Activated CD4-positive, alpha-beta T cell treated with anti-CD3 and anti-CD28 coated beads for 1 hour (primary cell): ENCODE data around the gene LAMTOR1.
"Not testable (repeated sequence)": the region's sequence is repeated elsewhere in the genome, so short reads cannot be mapped to it uniquely, and the experiment has no call there.

Experiments used
- DNase-seq: peaks from one replicate; pipeline ENCODE4 v3.0.0-alpha.2; 2020

Gene LAMTOR1

DNA sequence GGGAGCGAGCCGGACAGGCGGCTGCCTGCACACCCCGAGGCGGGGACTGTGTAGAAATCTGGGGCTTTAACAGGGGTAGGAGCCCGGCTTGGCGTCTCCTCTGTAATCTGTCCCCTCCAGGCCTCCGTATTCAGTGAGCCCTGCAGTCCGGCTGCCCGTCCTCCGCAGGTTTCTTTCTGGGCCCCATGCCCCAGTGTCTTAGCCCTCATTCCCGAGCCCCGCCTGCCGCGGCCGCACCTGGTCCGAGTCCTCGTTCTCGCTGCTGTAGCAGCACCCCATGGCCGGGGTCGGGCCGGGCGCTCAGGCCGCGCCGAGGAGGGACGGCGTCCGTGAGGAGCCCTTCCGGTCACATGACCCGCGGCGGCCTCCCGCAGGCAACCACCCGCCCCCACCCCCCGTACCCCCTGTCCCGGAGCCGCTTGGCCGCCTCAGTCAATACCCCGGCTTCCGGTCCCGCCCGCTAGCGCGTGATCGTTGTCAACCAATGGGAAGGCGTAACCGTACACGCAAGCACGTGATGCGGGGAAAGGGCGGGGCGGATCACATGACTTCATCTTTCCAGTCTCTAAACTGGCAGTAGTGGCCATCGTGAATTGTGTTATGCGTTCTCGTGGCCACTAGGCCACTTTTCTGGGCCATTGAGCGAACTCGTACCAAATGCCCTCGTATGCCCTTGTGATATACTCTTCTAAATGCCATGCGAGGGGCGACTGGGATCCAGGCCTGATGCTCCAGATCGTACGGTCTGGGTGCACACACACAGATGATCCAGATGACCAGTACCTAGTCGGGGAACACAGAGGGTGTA lies at the start of gene LAMTOR1:
TSS of gene LAMTOR1 (minus strand) at position 352 of the 808 bp plus-strand sequence. CDS start at position 279, 73 bp downstream.
- peak; percentile 96 for DNase-seq

DNA sequence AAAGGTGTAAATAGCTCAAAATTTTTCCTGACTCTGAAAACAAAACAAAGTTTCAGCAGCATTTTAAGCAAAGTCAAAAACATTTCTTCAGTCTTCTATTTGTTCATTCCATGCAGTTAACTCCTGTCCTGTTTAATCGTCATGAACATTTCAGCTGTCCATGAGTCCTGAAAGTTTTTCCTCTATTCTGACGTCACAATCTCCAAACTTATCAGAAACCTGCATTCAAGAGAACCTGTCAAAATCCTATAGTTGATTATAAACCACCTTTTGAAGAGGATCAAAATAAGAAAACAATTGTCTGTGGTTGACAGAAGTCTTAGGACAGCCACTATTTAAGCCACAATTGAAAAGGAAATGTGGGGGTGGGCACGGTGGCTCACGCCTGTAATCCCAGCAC lies 47.8 kb upstream of the LAMTOR1 start:
- no peak for DNase-seq

DNA sequence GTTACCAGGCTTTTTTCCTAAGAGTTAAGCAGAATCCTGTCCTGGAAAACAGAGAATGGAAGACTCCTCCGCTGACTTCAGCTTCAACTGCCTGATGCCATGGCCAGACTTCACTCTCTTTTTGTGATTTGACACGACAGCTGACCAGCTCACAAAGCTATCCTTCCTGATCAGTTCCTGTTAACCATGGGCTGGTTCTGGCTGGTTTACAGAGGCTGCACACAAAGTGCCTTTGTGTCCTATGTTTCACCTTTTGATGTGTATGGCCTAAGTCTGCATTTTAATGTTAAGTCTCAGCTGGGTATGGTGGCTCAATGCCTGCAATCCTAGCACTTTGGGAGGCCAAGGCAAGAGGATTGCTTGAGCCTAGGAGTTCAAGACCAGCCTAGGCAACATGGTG lies 43.5 kb upstream of the LAMTOR1 start:
- DNase-seq: no peak

DNA sequence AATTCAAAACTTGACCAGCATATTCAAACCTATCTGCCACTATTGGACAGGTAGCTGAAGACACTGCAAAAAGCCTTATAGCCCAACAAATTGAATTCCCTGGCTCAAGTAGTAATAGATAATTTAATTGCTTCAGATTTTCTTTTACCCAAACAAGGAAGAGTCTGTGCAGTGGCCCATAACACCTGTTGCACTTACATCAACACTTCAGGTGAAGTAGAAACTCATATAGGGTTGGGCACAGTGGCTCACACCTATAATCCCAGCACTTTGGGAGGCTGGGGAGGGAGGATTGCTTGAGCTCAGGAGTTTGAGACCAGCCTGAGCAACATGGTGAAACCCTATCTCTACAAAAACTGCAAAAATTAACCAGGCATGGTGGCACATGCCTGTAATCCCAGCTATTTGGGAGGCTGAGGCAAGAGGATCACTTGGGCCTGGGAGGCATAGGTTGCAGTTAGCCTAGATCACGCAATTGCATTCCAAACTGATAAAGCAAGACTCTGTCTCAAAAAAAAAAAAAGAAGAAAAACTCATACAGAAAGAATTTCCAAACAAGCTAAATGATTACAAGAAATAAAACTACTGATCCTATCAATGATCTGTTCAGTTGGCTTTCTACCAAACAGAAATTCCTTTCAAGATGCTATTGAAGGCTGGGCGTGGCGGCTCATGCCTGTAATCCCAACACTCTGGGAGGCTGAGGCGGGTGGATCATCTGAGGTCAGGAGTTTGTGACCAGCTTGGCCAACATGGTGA lies 41.9 kb upstream of the LAMTOR1 start:
- DNase-seq: no peak

DNA sequence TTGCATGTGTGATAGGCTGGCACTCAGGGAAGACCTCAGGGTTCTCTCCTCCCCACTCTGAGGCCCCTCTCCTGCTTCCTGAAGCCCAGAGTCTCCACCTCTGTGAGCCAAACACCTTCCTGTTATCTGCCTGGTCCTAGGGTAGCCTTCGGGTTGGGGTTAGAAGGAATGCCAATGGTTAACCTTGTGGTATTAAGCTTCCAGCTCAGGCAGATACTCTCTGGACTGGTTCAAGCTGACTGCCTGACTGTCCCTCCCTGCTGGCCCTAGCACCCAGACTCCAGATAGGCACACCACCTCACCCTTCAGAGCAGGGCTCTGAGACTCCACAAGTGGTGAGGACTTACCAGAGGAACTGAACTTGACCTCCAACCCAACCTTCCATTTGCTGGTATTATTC lies 39.4 kb upstream of the LAMTOR1 start:
- not testable (repeated sequence) for DNase-seq

DNA sequence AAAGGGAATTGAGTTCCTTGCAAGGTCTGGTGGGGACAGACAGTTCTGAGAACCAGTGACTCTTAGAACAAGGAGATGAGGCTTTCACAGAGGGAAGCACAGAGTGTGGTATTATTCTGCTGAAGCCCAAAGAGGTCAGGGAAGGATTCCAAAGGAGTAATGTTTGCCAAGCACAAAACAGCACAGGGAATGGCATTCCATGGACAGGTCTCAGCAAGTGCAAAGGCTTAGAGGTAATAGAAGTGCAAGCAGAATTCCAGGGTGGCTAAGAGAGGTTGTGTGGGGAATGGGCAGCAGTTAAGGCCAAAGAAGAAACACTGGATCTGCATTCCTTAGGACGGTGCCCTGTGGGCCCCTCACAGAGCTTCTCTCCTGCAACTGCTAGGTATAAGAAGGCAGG lies 39.0 kb upstream of the LAMTOR1 start:
- DNase-seq: not testable (repeated sequence)

DNA sequence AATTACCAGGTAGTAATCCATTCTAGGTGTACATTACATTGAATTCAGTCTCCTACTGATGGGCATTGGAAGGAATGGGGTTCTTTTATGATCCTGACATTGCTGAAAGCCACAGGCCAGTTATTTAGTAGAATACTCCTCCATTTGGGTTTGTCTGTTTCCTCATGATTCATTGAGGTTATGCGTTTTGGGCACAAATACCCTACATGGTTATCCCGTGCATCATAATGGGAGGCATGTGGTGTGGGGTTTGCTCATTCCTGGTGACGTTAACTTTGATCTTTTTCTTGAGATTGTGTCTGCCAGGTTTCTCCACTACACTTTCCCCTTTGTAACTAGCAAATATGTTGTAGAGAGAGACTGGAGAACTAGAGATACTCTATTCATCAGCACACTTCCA lies 38.0 kb upstream of the LAMTOR1 start:
- DNase-seq: no peak

DNA sequence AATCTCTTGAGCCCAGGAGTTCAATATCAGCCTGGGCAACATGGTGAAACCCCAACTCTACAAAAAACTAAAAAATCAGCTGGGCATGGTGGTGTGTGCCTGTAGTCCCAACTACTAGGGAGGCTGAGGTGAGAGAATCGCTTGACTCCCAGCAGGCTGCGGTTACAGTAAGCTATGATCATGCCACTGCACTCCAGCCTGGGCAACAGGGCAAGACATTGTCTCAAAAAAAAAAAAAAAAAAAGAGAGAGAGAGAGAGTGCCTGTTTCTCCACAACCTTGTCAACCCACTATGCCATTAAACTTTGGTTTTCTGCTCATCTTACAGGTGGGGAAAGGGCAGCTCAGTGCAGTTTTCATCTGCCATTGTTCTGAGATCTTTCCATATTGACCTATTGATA lies 37.6 kb upstream of the LAMTOR1 start:
- no peak for DNase-seq

DNA sequence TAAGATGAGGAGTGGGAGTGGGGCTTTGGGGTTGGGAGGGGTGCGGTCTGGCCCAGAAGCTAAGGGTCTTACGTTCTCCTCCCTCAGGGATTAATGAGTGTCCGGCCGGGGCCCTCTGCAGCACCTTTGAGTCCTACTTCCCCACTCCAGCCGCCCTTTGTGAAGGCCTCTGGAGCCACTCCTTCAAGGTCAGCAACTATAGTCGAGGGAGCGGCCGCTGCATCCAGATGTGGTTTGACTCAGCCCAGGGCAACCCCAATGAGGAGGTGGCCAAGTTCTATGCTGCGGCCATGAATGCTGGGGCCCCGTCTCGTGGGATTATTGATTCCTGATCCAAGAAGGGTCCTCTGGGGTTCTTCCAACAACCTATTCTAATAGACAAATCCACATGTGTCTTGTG lies 36.4 kb upstream of the LAMTOR1 start:
- no peak for DNase-seq

DNA sequence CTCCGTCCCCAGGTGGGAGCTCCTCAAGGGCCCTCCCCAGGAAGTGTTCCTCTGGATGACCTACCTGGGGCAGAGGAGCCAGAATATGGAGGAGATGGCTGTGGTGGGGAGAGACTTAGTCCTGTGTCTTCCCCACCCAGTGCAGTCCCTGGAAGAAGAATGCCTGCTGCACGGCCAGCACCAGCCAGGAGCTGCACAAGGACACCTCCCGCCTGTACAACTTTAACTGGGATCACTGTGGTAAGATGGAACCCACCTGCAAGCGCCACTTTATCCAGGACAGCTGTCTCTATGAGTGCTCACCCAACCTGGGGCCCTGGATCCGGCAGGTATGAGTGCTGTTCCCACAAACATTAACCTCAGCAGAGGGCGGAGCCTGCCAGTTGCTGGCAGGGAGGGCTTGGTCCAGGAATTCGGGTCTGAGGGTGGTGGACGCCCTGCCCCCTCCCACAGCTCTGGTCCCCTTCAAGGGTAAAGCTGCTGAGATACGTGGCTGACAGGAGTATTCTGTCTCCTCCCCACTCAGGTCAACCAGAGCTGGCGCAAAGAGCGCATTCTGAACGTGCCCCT lies 35.8 kb upstream of the LAMTOR1 start:
- DNase-seq: no peak

DNA sequence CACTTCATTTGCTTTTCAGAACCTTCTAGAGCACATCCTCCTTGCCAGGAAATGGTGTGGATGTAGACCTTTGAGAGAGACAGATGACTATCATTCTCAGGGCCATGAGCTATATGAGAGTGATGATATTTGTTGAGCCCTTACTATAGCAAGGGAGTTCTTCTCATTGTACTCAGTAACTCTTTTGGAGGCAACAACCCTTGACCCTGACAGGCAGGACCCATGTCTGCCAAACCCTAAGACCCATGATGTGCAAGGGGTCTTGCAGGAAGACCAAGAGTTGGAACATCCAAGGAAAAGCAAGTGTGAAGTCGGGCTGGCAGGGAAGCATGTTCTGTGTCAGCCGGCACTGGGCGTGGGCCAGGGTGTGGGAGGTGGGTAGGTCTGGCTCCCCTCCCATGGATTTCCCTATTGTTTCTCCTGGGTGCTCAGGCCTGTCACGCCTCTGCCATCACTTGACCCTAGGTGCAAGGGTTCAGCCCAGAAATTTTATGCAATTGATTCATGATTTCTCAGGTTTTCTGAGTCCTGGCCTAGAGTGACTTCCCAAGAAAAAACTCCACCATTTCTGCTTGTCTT lies 33.7 kb upstream of the LAMTOR1 start:
- DNase-seq: no peak

DNA sequence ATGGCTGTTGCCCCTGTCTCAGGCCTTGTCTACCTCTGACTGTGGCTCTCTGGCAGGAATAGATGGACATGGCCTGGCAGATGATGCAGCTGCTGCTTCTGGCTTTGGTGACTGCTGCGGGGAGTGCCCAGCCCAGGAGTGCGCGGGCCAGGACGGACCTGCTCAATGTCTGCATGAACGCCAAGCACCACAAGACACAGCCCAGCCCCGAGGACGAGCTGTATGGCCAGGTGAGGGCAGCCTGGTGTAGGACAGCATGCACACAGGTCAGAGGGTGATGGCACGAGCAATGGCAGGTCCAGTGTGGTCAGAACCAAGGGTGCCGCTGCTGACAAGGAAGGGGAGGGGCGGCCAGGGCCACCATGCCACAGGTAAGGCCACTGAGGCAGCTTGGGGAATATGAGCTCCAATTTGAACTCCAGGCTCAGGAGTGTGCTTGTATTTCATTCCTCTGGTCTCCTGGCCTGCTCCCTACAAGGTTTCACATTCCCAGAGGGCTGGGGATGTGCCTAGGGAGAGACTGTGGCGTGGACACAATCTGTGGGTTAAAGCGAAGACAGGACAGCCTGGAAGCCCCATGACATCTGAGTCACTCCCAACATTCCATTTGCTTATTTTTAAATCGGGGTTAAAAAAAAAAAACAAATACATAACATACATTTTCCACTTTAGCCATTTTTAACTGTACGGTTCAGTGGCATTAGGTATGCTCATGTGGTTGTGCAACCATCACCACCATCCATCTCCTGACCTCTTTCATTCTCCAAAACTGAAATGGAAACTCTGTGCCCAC lies 33.0 kb upstream of the LAMTOR1 start:
- DNase-seq: no peak

DNA sequence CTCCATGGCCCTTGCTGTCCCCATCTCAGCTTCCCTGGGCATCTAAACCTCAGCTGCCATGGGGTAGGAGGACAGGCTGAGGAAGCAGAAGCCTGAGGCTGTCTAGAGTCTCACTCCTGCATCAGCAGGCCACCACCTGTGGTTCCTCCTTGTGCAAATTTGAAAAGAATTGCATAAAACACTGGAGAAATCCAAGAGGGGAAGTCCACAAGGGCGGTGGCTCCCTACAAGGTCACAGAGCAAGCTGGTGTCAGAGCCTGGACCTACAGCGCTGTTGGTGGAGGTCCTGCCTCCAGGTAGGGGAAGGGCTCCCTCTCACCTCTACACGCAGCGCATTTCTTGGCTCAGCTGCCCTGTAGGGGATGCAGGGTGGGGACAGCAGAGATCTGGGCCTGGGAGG lies 32.4 kb upstream of the LAMTOR1 start, which contains the start of gene FOLR3:
TSS of gene FOLR3 (plus strand) at position 253 of the 400 bp plus-strand sequence. CDS start 228 bp downstream, outside the sequence.
- not testable (repeated sequence) for DNase-seq

DNA sequence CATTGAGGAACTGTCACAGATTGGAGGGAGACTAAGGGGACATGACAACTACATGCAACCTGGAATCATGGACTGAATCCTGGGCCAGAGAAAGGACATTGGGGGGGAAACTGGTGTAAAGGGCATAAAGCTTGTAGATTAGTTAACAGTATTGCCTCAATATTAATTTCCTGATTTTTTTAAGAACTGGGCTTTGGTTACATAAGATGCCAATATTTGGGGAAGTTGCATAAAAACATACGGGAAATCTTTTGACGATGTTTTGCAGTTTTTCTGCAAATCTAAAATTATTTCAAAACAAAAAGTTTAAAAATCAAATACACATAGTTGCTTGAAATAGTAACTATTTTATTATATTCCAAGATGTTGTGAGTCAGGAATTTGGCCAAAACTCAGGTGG lies 29.5 kb upstream of the LAMTOR1 start:
- DNase-seq: no peak

DNA sequence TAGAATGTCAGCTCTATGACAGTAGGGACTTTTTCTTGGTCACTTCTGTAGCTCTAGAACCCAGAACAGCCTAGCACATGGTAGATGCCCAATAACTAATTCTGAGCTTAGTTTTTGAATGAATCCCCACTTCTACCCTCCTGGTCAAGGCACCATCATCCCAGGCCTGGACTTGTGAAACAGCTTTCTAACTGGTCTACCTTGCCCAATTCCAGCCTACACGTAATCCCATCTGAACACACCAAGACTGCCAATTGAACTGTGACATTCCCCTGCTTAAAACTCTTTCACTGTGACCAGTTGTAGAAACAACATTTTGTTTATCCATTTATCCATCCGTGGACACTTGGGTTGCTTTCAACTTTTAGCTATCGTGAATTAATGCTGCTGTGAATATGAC lies 26.3 kb upstream of the LAMTOR1 start:
- no peak for DNase-seq

DNA sequence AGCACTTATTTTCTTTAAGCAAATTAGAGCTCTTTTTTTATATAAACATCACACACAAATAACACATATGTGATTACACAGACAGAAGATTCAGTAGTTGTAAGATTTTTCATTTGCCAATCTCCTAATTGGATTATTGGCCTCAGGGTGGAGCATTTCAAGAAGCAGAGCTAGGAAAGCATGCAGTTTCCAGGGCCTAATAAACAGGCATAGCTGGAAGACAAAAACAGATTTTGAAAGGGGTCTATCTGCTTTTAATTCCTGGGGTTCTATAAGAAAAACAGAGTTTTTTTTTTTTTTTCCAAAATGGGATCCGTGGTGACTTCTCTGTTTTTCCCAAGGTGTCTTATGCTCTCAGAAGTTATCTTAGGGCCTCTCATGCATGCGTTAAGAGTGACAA lies 24.8 kb upstream of the LAMTOR1 start:
- no peak for DNase-seq

DNA sequence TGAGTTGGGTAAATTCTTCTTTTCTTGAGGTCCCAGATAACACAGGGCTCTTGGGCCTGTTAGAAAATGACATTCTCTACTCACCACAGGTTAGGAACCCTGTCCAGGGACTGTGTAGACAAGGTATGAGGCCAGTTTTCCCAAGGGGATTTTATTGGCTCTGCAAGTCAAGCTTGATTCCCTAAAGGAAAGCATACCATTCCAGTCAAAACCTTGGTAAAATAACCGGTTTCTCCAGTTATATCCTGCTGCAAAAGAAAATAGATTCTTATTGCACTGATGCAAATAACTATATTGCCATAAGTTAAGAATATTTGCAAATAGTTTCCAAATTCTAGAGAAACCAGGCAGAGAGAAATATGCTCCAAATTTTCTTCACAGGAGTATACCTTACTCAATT lies 22.9 kb upstream of the LAMTOR1 start:
- DNase-seq: no peak

DNA sequence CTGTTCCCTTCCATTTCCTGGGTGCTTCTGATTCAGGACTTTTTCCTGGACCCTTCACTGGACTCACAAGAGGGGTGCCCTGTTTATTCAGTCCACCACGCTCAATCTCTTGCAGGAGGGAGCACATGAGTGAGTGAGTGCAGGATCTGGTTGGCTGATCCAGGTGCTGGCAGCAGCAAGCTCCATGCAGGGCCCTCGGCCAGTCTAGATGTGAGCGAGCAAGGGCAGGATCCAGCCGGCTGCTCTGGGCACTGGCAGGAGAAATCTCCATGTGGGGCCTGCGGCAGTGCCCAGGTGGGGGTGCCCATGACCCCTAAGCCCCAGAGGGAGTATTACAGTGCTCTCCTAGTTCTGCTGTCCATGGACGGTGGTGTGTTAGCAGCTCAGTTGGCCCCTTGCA lies 20.9 kb upstream of the LAMTOR1 start:
- DNase-seq: no peak

DNA sequence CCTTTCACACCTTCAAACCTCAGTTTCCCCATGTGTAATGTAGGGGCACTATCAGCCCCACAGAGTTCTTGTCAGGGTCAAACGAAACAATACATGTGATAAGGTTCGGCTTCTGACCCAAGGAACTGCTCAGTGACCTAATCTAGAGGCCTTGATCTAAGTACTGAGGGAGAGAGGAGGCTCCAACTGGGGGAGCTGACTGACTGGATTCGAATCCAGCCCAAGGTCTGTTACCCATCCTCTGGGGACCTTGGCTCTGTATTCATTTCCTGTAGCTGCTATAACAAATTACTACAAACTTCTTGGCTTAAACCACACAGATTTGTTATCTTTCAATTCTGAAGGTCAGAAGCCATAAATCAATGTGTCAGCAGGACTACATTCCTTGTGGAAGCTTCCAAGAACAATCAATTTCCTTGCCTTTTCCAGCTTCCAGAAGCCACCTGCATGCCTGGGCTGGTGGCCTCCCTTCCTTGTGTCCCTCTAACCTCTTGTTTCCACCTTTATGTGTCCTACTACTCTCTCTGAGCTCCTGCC lies 20.1 kb upstream of the LAMTOR1 start:
- DNase-seq: no peak

DNA sequence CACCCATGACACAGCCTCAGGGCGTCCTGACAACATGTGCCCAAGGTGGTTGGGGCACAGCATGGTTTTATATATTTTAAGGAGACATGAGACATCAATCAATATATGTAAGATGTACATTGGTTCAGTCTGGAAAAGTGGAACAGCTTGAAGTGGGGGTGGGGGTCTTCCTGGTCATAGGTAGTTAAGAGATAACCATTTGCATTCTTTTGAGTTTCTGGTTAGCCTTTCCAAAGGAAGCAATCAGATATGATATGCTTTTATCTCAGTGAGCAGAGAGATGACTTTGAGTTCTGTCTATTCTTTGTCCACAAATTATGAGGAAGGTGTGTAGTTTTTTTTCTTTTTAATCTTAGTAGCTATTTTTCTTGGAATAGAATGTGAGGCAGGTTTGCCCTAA lies 19.5 kb upstream of the LAMTOR1 start:
- no peak for DNase-seq

DNA sequence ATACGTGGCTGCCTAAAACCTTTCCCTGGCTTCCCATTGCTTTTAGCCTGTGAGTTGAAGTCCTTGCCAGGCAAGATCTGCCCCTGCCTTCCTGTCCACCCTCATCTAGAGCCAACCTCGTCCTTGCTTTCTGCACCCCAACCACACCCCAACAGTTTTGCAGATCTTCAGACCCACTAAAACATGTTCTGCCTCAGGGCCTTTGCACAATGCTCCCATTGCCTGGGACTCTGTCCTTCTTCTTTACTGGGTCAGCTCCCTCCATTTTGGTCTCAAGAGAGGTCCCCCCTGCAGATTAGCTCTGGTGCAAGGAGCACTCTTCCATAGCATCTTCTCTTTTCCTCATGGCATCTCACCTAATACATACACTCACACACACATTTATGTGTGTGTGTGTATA lies 17.8 kb upstream of the LAMTOR1 start:
- no peak for DNase-seq

DNA sequence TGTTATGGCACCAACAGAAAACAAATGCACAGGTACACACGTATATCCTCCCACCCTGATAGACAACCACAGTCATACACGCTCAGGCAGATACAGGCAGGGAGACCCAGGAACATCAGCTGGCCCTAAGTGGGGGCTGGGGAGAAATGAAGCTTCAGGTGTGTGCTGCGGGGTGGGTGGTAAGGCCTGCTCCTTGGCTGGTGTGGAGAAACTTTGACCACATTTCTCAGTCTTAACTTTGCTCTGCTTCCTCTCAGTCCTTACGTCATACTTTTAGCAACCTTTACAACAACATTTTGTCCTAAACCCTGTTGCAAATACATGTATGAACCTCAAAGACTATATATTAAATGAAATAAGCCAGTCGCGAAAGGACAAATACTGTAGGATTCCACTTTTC lies 16.1 kb upstream of the LAMTOR1 start:
- no peak for DNase-seq
